ENCODE results near the gene GPC2. TPM values are rescaled to one million over a fixed set of nuclear protein-coding genes. Genes with fewer than 3 reads are reported as not detected.

The GPC2 gene
- total RNA-seq, 1 donor: 1.4 TPM

DNA sequence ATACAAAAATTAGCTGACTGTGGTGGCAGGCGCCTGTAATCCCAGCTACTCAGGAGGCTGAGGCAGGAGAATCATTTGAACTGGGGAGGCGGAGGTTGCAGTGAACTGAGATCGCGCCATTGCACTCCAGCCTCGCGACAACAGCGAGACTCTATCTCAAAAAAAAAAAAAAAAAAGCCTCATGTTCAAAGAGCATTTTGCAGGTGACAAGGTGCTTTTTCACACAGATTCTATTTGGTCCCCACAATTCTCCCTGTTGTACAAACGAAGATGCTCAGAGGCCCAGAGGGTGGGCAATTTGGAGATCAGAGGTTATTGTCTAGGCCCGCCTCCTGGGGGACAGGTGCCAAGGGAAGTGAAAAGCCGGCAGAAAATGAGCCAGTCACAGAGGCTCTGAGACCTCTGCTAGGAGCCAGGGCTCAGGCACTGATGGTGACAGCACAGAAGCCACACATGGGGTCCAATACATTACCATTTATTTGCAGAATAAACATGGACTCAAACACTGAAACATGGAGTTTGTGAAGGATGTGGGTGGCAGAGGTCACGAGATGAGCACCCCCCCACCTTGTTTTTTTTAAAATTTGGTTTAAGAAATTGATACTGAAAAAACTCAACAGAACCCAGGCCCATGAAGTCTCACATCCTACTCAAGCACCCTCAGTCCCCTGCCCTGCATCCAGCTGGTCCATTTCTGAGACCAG lies 7.9 kb downstream of the GPC2 start:
- no peak overlapping the region for H2AFZ ChIP-seq (ENCODE audit: low read length)
- H4K20me1 ChIP-seq (ENCODE audit: insufficient read depth, low read length): no peaks in the 10 kb centered on the region
- no peak for TF ChIP-seq CTCF (IDR thresholded peaks at IDR 0.05; ENCODE audit: extremely low read depth, low read depth, low read length)
- peak overlapping the region; percentile 90 for H3K4me2 ChIP-seq (ENCODE audit: insufficient read depth, low read length)
- no peak overlapping the region for H3K27ac ChIP-seq (ENCODE audit: low read depth, low read length)
- H3K9me3 ChIP-seq (ENCODE audit: low read depth, low read length): no peaks in the 10 kb centered on the region
- peak; percentile 80 for DNase-seq (ENCODE audit: insufficient read length, low spot score, missing footprints)
- no peaks in the 10 kb centered on the region for H3K36me3 ChIP-seq (ENCODE audit: insufficient read depth, low read length)
- H3K79me2 ChIP-seq (ENCODE audit: insufficient read depth, low read length): no peaks in the 10 kb centered on the region
- H3K27me3 ChIP-seq (ENCODE audit: insufficient read depth, low read length): peaks cover 30% of the 10 kb centered on the region
- peaks cover 9% of the 10 kb centered on the region for H3K4me1 ChIP-seq (ENCODE audit: insufficient read depth, low read length)
- H3K4me3 ChIP-seq (ENCODE audit: insufficient read depth, low read length): no peak overlapping the region

- H3K36me3 ChIP-seq (ENCODE audit: insufficient read depth, low read length): no peaks in the 10 kb centered on the region
- no peak for DNase-seq (ENCODE audit: insufficient read length, low spot score, missing footprints)
- no peaks in the 10 kb centered on the region for H3K79me2 ChIP-seq (ENCODE audit: insufficient read depth, low read length)
- no peaks in the 10 kb centered on the region for H4K20me1 ChIP-seq (ENCODE audit: insufficient read depth, low read length)
- TF ChIP-seq CTCF (IDR thresholded peaks at IDR 0.05; ENCODE audit: extremely low read depth, low read depth, low read length): no peak
- H3K27me3 ChIP-seq (ENCODE audit: insufficient read depth, low read length): peaks cover 30% of the 10 kb centered on the region
- H3K4me1 ChIP-seq (ENCODE audit: insufficient read depth, low read length): peaks cover 9% of the 10 kb centered on the region
- peak overlapping the region; percentile 72 for H2AFZ ChIP-seq (ENCODE audit: low read length)
- H3K27ac ChIP-seq (ENCODE audit: low read depth, low read length): no peak overlapping the region
- peak overlapping the region; percentile 90 for H3K4me2 ChIP-seq (ENCODE audit: insufficient read depth, low read length)
- H3K9me3 ChIP-seq (ENCODE audit: low read depth, low read length): no peaks in the 10 kb centered on the region
- peak overlapping the region; percentile 71 for H3K4me3 ChIP-seq (ENCODE audit: insufficient read depth, low read length)
Observed at GRCh38 chr7:100167912-100168323, 9.3 kb downstream of the GPC2 start.

GRCh38 chr7:100166970-100167911 lies 9.9 kb downstream of the GPC2 start:
- Histone ChIP-seq H3K4me3 (ENCODE audit: insufficient read depth, low read length) (peak overlapping the region; percentile 71), H3K79me2 (ENCODE audit: insufficient read depth, low read length) (no peaks in the 10 kb centered on the region), H3K36me3 (ENCODE audit: insufficient read depth, low read length) (no peaks in the 10 kb centered on the region), H3K27me3 (ENCODE audit: insufficient read depth, low read length) (peaks cover 30% of the 10 kb centered on the region), H3K27ac (ENCODE audit: low read depth, low read length) (no peak overlapping the region), H3K9me3 (ENCODE audit: low read depth, low read length) (no peaks in the 10 kb centered on the region), H4K20me1 (ENCODE audit: insufficient read depth, low read length) (no peaks in the 10 kb centered on the region), H2AFZ (ENCODE audit: low read length) (no peak overlapping the region), H3K4me1 (ENCODE audit: insufficient read depth, low read length) (peaks cover 9% of the 10 kb centered on the region), H3K4me2 (ENCODE audit: insufficient read depth, low read length) (peak overlapping the region; percentile 90)
- DNase-seq (ENCODE audit: insufficient read length, low spot score, missing footprints): peak; percentile 81
- TF ChIP-seq CTCF (IDR thresholded peaks at IDR 0.05; ENCODE audit: extremely low read depth, low read depth, low read length): no peak

Data from osteoblast (primary cell).